ENCODE measurements around the gene ADGRD1.

Gene ADGRD1

DNA sequence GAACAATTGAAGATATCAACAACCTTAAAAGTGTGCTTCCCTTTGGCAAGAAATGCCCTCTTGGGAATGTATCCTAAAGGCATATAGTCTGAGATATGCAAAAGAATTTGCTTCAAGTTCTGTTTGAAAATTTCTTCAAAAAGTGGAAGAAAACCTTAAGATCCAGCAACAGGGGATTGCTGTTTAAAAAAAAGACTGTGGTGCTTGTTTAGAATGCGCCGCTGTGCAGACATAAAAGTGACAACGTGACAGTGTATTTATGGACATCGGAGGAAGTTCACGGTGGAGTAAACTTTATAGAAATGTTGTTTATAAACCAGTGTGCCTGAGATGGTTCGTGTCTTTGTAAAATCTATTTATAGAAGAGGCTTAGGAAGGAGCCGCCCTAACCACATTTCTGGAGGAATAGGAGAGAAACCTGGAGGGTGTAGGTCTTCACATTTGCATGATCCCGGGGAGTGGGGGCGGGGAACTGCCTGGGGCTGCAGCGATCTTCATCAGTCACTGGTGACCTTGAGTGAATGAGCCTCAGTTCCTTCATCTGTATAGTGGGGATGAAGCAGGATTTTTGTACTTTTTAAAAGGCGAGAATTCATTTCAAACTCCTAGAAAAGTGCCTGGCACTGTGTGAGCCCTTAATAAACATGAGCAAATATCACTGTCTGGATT lies 27.5 kb downstream of the ADGRD1 start:
- no peaks in the 10 kb centered on the region for H3K36me3 Mint-ChIP-seq (ENCODE audit: low read depth)
- H3K9me3 Mint-ChIP-seq, result no peaks in the 10 kb centered on the region
- no peaks in the 10 kb centered on the region for H3K4me1 Mint-ChIP-seq (ENCODE audit: low read depth)
- no peak overlapping the region for H3K4me3 Mint-ChIP-seq
- H3K27me3 Mint-ChIP-seq (ENCODE audit: low read depth), result peaks cover 3% of the 10 kb centered on the region
- H3K27ac Mint-ChIP-seq, result no peak overlapping the region

DNA sequence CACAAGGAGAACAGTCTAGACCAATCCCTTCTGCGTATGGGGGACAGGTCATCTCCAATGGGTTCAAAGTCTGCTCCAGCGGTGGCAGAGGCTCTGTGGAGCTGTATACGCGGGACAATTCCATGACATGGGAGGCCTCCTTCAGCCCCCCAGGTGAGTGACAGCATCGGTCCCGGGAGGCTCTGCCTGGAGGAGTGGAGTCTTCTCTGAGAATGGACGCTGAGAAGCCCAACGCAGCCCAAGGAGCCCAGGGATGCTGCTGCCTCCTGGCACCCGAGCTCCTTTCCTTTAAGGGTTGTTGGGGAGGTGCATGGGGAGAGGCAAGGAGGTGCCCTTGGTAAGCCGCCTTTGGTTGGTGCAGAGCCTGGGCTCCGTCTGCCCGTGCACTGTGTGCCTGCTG lies 28.2 kb downstream of the ADGRD1 start:
- Mint-ChIP-seq H3K4me1 (ENCODE audit: low read depth) (no peaks in the 10 kb centered on the region), H3K36me3 (ENCODE audit: low read depth) (no peaks in the 10 kb centered on the region), H3K4me3 (no peak overlapping the region), H3K27ac (no peak overlapping the region), H3K27me3 (ENCODE audit: low read depth) (peaks cover 3% of the 10 kb centered on the region), H3K9me3 (no peaks in the 10 kb centered on the region)

DNA sequence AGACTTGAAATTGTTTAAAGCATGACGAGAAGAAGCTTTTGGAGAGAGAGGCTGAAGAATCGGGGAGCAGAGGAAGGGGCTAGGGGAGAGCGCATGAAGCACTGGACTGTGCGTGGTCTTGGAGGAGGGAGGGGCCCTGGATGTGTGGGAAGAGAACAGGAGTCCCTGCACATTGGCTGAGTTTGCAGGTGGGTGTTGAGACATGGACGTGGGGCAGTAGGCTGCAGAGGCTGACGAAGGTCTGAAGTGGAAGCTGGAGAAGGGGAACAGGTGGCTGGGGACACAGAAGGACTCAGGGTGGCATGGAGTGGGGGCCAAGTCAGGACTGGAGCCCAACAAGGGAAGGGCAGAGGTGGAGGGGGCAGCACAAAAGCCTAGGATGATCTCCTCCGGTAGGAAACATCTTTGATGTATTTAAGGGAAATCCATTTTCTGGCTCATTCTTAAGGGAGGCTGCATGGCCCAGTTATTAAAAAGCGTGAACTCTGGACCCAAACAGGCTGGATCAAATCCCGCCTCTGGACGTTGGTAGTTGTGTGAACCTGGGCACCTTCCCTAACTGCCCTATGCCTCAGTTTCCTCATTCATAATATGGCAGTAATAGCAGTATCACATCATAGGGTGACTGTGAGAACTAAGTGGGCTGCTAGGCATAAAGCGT lies 29.0 kb downstream of the ADGRD1 start:
- Mint-ChIP-seq H3K4me3 (no peak overlapping the region), H3K9me3 (no peaks in the 10 kb centered on the region), H3K27me3 (ENCODE audit: low read depth) (peaks cover 3% of the 10 kb centered on the region), H3K27ac (no peak overlapping the region), H3K36me3 (ENCODE audit: low read depth) (no peaks in the 10 kb centered on the region), H3K4me1 (ENCODE audit: low read depth) (no peaks in the 10 kb centered on the region)

DNA sequence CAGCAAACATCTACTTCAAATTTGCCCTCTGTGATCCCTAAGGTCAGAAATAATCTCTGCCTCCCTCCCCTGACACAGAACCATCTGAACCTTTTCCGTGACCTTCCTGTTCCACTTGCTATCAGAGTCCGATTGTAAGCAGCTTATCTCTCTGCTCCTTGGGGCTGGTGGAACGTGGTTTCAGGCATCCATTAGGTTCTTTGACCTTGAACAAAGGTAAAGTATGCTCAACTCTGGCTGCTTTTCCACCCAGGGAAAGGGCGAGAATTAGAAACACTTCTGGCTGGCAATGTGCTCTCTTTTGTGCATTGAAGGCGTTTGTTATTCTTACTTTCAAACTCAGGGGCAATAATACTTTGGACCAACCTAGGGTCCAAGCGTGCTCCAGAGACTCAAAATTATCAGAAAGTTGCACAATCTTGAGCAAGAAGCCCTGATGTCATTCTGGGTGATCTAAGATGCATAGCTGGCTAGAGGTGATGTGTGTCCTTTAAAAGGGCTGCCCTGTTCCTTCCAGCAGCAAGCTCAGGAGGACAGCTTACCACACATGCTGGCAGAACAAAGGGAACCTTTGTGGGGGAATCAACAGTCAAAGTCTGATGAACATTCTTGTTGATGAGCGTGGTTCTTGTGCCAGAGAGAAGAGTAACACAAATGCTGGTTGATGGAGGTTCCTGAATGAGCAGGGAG lies 29.8 kb downstream of the ADGRD1 start:
- Mint-ChIP-seq H3K27ac (no peak overlapping the region), H3K4me3 (no peak overlapping the region), H3K36me3 (ENCODE audit: low read depth) (no peaks in the 10 kb centered on the region), H3K27me3 (ENCODE audit: low read depth) (peaks cover 3% of the 10 kb centered on the region), H3K4me1 (ENCODE audit: low read depth) (no peaks in the 10 kb centered on the region), H3K9me3 (no peaks in the 10 kb centered on the region)

DNA sequence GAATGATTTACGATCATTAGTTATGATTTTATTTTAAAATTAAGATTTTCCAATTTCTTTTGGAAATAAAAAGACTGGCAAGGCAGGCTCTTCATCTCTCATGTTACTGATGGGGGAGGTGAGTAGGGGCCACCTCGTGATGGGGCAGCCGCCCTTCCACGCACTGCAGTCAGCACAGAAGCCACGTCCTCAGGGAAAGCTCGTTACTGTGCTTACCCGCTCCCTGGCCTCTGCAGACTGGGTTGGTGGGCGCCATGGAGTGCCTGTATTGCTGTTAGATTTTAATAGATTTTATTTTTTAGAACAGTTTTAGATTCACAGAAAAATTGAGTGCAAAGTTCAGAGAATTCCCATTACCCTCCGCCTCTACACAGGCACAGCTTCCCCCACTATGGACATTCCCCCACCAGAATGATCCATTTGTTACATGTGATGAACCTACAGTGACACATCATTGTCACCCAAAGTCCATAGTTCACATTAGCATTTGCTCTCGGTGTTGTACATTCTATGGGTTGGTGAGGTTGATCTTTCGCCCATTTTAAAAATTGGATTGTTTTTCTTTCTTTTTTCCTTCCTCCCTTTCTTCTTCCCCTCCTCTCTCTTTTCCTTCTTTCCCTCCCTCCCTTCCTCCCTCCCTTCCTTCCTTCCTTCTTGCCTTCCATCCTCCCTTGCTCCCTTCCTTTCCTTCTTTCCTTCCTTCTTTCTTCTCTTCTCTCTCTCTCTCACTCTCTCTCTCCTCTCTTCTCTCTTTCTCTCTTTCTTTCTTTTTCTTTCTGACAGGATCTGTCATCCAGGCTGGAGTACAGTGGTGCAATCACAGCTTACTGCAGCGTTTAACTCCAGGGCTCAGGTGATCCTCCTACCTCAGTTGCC lies 30.7 kb downstream of the ADGRD1 start:
- Mint-ChIP-seq H3K27ac (peak overlapping the region; percentile 4), H3K4me1 (ENCODE audit: low read depth) (no peaks in the 10 kb centered on the region), H3K27me3 (ENCODE audit: low read depth) (peaks cover 3% of the 10 kb centered on the region), H3K4me3 (no peak overlapping the region), H3K9me3 (no peaks in the 10 kb centered on the region), H3K36me3 (ENCODE audit: low read depth) (no peaks in the 10 kb centered on the region)

DNA sequence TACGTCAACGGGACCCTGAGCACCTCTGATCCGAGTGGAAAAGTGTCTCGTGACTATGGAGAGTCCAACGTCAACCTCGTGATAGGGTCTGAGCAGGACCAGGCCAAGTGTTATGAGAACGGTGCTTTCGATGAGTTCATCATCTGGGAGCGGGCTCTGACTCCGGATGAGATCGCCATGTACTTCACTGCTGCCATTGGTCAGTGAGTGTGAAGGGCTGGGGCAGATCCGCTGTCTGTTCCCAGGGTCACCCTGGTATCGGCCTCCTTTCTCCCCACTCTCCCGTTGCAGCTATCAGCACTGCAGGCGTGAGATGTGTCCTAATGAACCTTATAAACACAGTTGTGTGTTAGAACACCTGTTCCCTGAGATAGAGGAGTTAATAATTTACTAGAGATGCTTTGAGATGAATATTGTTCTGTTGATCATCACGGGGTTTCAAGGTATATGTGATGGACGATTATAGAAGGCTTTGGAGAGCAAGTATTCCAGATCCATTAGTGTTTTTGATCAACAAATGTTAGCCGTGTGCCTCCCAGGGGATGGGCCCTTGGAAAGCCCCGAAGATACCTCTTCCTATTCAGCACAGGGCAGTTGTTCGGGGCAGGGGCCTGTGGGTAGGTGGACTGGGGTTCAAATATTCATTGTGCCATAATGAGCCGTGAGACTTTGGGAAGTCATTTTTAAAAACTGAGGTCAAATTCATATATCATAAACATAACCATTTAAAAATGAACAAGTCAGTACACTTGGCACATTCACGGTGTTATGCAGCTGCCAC lies 33.6 kb downstream of the ADGRD1 start:
- Mint-ChIP-seq H3K36me3 (ENCODE audit: low read depth) (no peaks in the 10 kb centered on the region), H3K27ac (no peak overlapping the region), H3K4me3 (no peak overlapping the region), H3K27me3 (ENCODE audit: low read depth) (peaks cover under 1% of the 10 kb centered on the region), H3K9me3 (no peaks in the 10 kb centered on the region), H3K4me1 (ENCODE audit: low read depth) (no peaks in the 10 kb centered on the region)

DNA sequence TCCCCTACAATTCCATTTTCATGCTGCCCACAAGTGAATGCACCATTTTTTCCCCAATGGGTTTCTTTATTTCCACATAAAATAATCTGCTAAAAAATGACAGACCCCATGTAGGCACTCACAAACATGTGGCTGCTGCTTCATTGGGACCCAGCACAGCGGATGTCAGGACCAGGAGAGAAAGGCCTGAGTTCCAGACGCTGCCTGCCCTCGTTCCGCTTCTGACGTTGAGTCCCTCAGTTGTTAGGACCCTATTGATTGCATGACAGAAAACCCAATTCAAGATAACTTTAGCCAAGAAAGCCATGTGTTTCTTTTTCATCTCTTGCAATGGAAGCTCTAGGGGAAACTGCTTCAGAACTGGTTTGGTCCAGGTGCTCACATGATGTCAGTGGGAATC lies 34.6 kb downstream of the ADGRD1 start:
- Mint-ChIP-seq H3K36me3 (ENCODE audit: low read depth) (no peaks in the 10 kb centered on the region), H3K4me1 (ENCODE audit: low read depth) (no peaks in the 10 kb centered on the region), H3K27me3 (ENCODE audit: low read depth) (no peaks in the 10 kb centered on the region), H3K27ac (no peak overlapping the region), H3K4me3 (no peak overlapping the region), H3K9me3 (no peaks in the 10 kb centered on the region)

DNA sequence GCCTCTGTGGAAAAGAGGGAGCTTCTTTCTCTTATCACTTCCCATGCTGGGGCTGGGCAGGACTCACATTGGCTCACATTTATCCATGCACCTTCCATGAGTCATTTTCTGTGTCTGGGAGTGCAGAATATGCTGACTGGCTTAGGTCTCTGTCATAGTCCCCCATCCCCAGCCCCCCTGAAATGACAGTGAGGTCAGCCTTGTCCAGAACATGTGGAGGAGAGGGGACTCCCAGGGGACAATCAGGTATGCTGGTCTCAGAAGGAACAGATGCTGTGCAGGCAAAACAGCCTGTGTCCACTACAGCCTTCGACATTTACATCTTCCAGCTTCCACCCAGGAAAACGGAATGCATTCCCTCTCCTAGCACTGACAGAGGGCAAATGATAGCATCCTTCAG lies 35.0 kb downstream of the ADGRD1 start:
- Mint-ChIP-seq H3K27ac (no peak overlapping the region), H3K4me3 (no peak overlapping the region), H3K27me3 (ENCODE audit: low read depth) (no peaks in the 10 kb centered on the region), H3K9me3 (no peaks in the 10 kb centered on the region), H3K4me1 (ENCODE audit: low read depth) (no peaks in the 10 kb centered on the region), H3K36me3 (ENCODE audit: low read depth) (no peaks in the 10 kb centered on the region)

DNA sequence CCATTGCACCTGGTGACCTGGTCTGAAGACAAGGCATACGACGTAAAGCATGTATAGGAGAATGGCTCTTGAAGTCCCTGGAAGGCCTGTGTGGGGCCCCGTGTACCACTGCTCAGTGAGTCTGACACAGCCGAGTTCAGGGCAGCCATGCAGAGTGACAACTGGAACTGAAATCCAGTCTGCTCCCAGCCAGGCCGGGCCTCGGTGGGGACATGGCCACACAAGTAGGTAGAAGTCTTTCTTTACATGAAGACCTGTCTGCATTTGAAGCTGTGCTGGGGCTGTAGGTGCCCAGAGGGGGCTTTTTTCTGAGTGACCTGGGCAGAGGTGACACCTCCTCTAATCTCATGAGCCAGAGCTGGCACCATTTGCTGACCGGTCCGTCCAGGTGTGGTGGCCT lies 35.7 kb downstream of the ADGRD1 start:
- no peak overlapping the region for H3K4me3 Mint-ChIP-seq
- no peaks in the 10 kb centered on the region for H3K4me1 Mint-ChIP-seq (ENCODE audit: low read depth)
- H3K27ac Mint-ChIP-seq, result no peak overlapping the region
- no peaks in the 10 kb centered on the region for H3K9me3 Mint-ChIP-seq
- no peaks in the 10 kb centered on the region for H3K36me3 Mint-ChIP-seq (ENCODE audit: low read depth)
- no peaks in the 10 kb centered on the region for H3K27me3 Mint-ChIP-seq (ENCODE audit: low read depth)

DNA sequence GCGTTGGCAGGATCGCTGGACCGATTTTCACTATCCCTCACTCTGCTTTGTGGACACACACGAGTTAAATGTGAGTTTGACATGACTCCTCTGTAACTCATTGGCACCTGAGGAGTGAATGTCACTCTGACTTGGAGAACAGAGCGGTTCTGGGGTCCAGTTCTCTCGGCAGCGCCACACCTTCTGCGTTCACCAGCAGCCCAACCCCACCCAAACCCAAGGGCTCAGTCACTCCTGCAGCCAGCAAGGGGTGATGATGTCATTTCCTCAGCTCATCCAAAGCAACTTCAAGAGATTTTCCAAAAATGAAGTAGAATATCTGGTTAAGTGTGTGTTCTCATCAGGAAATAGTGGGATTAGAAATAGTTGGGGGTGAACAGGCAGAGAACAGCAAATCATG lies 36.3 kb downstream of the ADGRD1 start:
- no peaks in the 10 kb centered on the region for H3K27me3 Mint-ChIP-seq (ENCODE audit: low read depth)
- H3K4me3 Mint-ChIP-seq, result no peak overlapping the region
- H3K36me3 Mint-ChIP-seq (ENCODE audit: low read depth), result no peaks in the 10 kb centered on the region
- H3K4me1 Mint-ChIP-seq (ENCODE audit: low read depth), result no peaks in the 10 kb centered on the region
- H3K9me3 Mint-ChIP-seq, result no peaks in the 10 kb centered on the region
- no peak overlapping the region for H3K27ac Mint-ChIP-seq

DNA sequence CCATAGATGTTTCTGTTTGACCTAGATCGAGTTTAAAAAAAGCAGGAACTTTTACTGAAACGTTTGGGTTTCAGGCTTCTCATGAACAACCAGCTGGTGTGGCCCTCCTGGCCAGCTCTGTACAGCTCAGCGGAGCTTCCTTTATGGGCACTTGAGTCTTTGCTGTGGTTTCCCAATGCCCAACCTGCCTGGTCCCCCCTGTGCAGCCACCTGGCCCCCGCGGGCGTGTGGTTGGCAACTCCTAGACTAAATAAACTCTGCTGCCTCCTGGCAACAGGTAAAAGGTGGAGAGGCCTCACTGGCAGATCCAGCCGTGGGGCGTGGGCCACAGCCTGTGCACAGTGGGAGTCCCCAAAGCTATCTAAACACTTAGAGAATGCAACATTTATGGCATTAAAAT lies 38.7 kb downstream of the ADGRD1 start:
- Mint-ChIP-seq H3K4me1 (ENCODE audit: low read depth) (no peaks in the 10 kb centered on the region), H3K9me3 (no peaks in the 10 kb centered on the region), H3K27me3 (ENCODE audit: low read depth) (no peaks in the 10 kb centered on the region), H3K27ac (no peak overlapping the region), H3K36me3 (ENCODE audit: low read depth) (no peaks in the 10 kb centered on the region), H3K4me3 (no peak overlapping the region)

DNA sequence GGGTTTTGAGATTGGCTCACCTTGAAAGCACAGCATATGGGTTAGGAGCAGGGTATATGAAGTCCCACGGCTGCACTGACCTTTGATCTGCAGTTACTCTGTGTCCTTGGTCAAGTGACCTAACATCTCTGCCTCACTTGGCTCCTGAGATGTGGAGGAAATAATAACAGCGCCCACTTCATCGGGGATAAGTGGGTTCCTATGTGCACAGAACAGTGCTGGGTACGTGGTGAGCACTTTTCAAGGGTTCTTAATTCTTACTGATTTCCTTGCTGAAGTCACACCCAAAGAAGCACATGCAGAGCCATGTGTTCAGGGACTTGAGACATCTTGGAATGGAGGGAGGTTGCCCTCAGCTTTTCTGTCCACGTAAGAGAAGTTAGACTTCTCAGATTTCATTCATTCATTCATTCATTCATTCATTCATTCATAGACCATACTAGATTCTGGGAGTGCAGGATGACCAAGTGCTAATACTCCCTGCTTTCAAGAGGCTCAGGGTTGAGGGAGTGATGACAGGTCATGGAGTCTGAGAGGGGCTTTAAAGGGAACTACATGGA lies 39.4 kb downstream of the ADGRD1 start:
- Mint-ChIP-seq H3K4me1 (ENCODE audit: low read depth) (no peaks in the 10 kb centered on the region), H3K27ac (no peak overlapping the region), H3K27me3 (ENCODE audit: low read depth) (no peaks in the 10 kb centered on the region), H3K36me3 (ENCODE audit: low read depth) (no peaks in the 10 kb centered on the region), H3K9me3 (no peaks in the 10 kb centered on the region), H3K4me3 (no peak overlapping the region)

DNA sequence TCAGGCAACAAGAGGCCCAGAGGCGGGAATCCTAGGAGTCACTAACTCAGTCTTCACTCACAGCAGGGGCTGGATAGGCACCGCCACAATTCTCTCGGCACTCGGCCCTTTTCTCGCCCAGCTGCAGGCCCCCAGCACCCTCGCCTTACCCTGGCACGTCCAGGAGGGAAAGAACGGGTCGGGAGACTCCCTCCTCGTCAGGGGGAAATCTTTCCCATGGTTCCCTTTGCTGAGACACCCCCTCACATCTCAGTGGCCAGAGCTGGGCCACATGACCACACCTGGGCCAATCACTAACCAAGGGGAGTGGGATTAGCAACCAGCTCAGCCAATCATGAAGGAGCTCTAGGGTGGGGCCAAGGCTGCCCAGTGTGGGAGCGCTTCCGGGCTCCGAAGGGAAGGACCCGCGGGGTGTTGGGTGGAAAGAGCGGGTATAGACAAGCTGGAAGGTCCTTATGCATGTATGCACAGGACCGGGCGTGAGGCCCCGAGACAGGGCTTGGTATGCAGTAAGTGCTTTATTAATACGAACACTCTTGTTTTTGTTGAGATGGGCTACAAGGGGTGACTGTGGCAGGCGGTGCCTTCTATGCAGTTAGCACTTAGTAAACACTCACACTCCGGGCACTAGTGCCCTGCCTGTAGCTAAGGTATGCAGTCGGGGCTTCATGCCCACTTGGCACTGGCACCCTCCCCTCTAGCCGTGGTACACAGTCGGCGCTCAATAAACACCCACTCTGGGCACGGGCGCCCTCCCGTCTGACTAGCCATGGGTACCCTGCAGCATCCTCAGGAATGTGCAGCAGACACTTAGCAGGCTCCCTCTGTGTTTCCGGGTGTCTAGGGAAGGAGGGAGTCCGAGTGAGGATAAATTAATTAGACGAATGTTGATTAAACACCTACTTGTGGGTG lies 40.3 kb downstream of the ADGRD1 start:
- Mint-ChIP-seq H3K4me3 (no peak overlapping the region), H3K9me3 (peaks cover 6% of the 10 kb centered on the region), H3K27me3 (ENCODE audit: low read depth) (no peaks in the 10 kb centered on the region), H3K4me1 (ENCODE audit: low read depth) (no peaks in the 10 kb centered on the region), H3K27ac (no peak overlapping the region), H3K36me3 (ENCODE audit: low read depth) (no peaks in the 10 kb centered on the region)
